ENCODE results near the gene MBNL1. TPM values are rescaled to one million over a fixed set of nuclear protein-coding genes. Genes with fewer than 3 reads are reported as not detected.

Gene MBNL1
- total RNA-seq, 1 experiment from 2014 or later, result 140 TPM

DNA sequence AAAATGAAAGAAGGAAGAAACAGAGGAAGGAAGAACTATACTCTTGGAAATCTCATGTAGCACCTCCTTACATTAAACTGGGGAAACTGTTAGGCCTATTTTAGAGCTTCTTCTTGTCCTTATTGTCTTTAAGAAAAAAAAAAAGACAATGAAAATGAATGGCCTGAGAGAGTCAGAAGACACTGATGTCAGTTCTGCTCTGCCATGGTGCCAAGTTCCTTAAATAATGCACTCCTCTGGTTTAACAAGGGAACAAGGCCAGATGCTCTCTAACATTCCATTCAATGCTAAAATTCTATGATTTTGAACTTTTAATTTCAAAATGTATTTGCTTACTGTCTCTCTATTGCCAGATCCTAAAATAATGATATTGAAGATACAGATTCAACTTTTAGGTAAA is 4.4 kb upstream of the MBNL1 start:
- TF ChIP-seq POLR2AphosphoS5 (IDR thresholded peaks at IDR 0.05; ENCODE audit: low read depth, low read length) (no peak), SIN3A (IDR thresholded peaks at IDR 0.05; ENCODE audit: borderline replicate concordance, insufficient read depth, low read depth, low read length) (no peak), TCF7L2 (IDR thresholded peaks at IDR 0.05; ENCODE audit: low read depth, low read length) (no peak)
- TF ChIP-seq, protein P1, sequence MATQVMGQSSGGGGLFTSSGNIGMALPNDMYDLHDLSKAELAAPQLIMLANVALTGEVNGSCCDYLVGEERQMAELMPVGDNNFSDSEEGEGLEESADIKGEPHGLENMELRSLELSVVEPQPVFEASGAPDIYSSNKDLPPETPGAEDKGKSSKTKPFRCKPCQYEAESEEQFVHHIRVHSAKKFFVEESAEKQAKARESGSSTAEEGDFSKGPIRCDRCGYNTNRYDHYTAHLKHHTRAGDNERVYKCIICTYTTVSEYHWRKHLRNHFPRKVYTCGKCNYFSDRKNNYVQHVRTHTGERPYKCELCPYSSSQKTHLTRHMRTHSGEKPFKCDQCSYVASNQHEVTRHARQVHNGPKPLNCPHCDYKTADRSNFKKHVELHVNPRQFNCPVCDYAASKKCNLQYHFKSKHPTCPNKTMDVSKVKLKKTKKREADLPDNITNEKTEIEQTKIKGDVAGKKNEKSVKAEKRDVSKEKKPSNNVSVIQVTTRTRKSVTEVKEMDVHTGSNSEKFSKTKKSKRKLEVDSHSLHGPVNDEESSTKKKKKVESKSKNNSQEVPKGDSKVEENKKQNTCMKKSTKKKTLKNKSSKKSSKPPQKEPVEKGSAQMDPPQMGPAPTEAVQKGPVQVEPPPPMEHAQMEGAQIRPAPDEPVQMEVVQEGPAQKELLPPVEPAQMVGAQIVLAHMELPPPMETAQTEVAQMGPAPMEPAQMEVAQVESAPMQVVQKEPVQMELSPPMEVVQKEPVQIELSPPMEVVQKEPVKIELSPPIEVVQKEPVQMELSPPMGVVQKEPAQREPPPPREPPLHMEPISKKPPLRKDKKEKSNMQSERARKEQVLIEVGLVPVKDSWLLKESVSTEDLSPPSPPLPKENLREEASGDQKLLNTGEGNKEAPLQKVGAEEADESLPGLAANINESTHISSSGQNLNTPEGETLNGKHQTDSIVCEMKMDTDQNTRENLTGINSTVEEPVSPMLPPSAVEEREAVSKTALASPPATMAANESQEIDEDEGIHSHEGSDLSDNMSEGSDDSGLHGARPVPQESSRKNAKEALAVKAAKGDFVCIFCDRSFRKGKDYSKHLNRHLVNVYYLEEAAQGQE (IDR thresholded peaks at IDR 0.05; ENCODE audit: insufficient read depth in 1 of 2, low read depth in 2 of 2, low read length in 1 of 2), result no peak
- TF ChIP-seq, protein P2, sequence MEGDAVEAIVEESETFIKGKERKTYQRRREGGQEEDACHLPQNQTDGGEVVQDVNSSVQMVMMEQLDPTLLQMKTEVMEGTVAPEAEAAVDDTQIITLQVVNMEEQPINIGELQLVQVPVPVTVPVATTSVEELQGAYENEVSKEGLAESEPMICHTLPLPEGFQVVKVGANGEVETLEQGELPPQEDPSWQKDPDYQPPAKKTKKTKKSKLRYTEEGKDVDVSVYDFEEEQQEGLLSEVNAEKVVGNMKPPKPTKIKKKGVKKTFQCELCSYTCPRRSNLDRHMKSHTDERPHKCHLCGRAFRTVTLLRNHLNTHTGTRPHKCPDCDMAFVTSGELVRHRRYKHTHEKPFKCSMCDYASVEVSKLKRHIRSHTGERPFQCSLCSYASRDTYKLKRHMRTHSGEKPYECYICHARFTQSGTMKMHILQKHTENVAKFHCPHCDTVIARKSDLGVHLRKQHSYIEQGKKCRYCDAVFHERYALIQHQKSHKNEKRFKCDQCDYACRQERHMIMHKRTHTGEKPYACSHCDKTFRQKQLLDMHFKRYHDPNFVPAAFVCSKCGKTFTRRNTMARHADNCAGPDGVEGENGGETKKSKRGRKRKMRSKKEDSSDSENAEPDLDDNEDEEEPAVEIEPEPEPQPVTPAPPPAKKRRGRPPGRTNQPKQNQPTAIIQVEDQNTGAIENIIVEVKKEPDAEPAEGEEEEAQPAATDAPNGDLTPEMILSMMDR (IDR thresholded peaks at IDR 0.05), result no peak
- no peaks in the 10 kb centered on the region; the same call in 1 of the 2 replicates for H3K36me3 ChIP-seq (ENCODE audit: control insufficient read depth, insufficient read depth, low read length)
- in situ Hi-C loops (cut with HindIII; ENCODE audit: low pct_unique_long_range_greater_than_20kb, low sequenced_read_pairs), result no loop called here
- H3K9me3 ChIP-seq (ENCODE audit: control insufficient read depth, insufficient read depth, low read depth, low read length), result no peaks in the 10 kb centered on the region
- no peak overlapping the region for H3K27ac ChIP-seq (ENCODE audit: low read length)
- CTCF ChIA-PET, result no interaction called here
- ATAC-seq, result no peak
- H3K4me3 ChIP-seq (ENCODE audit: low read depth in 2 of 2, low read length in 2 of 2), result no peak overlapping the region
- H3K27me3 ChIP-seq (ENCODE audit: control insufficient read depth, insufficient read depth, low read length), result no peaks in the 10 kb centered on the region
- intact Hi-C loops (cut with micrococcal nuclease; ENCODE audit: unreplicated experiment), result no loop called here
- no TSS peak for BruUV-seq (replicated peaks)
- H3K4me1 ChIP-seq (ENCODE audit: control insufficient read depth, insufficient read depth, low read length), result peaks cover 20% of the 10 kb centered on the region
- POLR2A ChIA-PET, result interaction anchor here (0.7 kb wide), 1 partner anchor 344 kb away, joined by 4 read pairs; no protein-coding TSS in a partner anchor
- no peak for DNase-seq (ENCODE audit: low read depth, low spot score)

DNA sequence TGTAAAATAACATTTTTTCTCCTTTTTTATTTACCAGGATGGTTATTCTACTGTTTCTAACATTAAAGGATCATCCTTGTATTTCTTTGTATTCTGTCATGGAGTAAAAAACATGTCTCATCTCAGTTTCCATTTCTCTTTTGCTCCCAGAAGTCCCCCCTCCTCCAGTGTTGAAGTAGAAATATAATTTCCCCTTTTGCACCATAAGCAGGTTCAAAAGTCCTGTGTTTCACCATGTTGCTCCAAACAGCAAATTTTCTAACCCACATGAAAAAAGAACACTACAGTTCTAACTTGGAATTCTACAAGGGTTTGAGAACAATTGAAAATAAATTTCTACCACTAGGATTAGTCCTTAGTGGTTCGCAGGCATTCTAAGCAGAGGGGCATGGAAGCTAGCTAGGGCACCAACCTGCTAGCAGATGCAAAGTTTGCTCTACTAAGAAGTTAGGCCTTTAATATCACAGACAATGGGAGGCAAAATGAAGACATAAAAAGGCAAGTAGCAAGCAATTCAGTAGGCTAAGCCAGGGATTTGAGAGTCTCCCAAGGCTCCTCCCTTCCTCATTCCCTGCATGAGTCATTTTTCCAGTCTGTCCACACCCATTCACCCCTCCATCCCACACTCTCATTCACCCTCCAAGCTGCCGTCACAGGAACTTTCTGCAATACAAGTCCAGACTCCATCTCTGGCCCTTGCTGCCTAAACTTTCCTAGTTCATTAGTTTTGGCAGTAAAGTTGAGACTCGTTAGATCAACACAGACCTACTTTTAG is 2.3 kb upstream of the MBNL1 start:
- Histone ChIP-seq H3K4me1 (ENCODE audit: control insufficient read depth, insufficient read depth, low read length) (peaks cover 27% of the 10 kb centered on the region), H3K9me3 (ENCODE audit: control insufficient read depth, insufficient read depth, low read depth, low read length) (no peaks in the 10 kb centered on the region), H3K27ac (ENCODE audit: low read length) (peak overlapping the region; percentile 99), H3K27me3 (ENCODE audit: control insufficient read depth, insufficient read depth, low read length) (no peaks in the 10 kb centered on the region), H3K4me3 (ENCODE audit: low read depth in 2 of 2, low read length in 2 of 2) (peak overlapping the region in 1 of 2 experiments; percentile 10; a peak in 2 of 4 replicates), H3K36me3 (ENCODE audit: control insufficient read depth, insufficient read depth, low read length) (peaks cover 6% of the 10 kb centered on the region; the same call in 1 of the 2 replicates)
- ATAC-seq (peak; percentile 39; the same call in 1 of the 2 replicates), DNase-seq (ENCODE audit: low read depth, low spot score) (peak; percentile 78)
- ChIA-PET POLR2A (no interaction called here), CTCF (no interaction called here)
- BruUV-seq (replicated peaks), result no TSS peak
- in situ Hi-C loops (cut with HindIII; ENCODE audit: low pct_unique_long_range_greater_than_20kb, low sequenced_read_pairs) (no loop called here), intact Hi-C loops (cut with micrococcal nuclease; ENCODE audit: unreplicated experiment) (no loop called here)
- TF ChIP-seq, protein P1 (IDR thresholded peaks at IDR 0.05; ENCODE audit: insufficient read depth in 1 of 2, low read depth in 2 of 2, low read length in 1 of 2), result no peak
- no peak for TF ChIP-seq POLR2AphosphoS5 (IDR thresholded peaks at IDR 0.05; ENCODE audit: low read depth, low read length)
- no peak for TF ChIP-seq TCF7L2 (IDR thresholded peaks at IDR 0.05; ENCODE audit: low read depth, low read length)
- TF ChIP-seq SIN3A (IDR thresholded peaks at IDR 0.05; ENCODE audit: borderline replicate concordance, insufficient read depth, low read depth, low read length), result no peak
- TF ChIP-seq, protein P2 (IDR thresholded peaks at IDR 0.05), result 0 out of 2 replicates have a peak, but pooled peaks have one; percentile 9

Measured in Panc1 (cell line).